ENCODE measurements around the gene TJP1.

The TJP1 gene

DNA sequence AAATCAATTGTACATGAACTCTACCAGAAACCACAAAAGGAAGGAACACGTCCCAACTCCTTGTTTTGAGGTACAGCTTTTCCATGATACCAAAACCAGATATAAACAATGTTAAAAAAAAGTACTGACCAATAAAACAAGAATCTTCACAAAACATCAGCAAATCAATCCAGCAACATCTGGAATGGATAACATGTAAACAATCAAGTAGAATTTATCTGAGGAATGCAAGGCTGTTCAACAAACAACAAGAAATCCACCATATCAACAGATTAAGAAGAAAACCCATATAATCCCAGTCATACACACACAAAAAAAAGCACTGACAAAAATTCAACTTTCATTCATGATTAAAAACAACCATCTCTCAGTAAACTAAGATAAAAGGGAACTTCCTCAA, 26.7 kb downstream of the TJP1 start:
- TF ChIP-seq ZFX (IDR thresholded peaks at IDR 0.05; ENCODE audit: borderline replicate concordance), result no peak
- TF ChIP-seq, protein P1, sequence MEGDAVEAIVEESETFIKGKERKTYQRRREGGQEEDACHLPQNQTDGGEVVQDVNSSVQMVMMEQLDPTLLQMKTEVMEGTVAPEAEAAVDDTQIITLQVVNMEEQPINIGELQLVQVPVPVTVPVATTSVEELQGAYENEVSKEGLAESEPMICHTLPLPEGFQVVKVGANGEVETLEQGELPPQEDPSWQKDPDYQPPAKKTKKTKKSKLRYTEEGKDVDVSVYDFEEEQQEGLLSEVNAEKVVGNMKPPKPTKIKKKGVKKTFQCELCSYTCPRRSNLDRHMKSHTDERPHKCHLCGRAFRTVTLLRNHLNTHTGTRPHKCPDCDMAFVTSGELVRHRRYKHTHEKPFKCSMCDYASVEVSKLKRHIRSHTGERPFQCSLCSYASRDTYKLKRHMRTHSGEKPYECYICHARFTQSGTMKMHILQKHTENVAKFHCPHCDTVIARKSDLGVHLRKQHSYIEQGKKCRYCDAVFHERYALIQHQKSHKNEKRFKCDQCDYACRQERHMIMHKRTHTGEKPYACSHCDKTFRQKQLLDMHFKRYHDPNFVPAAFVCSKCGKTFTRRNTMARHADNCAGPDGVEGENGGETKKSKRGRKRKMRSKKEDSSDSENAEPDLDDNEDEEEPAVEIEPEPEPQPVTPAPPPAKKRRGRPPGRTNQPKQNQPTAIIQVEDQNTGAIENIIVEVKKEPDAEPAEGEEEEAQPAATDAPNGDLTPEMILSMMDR (IDR thresholded peaks at IDR 0.05), result no peak
- no peak overlapping the region for H3K27ac ChIP-seq

DNA sequence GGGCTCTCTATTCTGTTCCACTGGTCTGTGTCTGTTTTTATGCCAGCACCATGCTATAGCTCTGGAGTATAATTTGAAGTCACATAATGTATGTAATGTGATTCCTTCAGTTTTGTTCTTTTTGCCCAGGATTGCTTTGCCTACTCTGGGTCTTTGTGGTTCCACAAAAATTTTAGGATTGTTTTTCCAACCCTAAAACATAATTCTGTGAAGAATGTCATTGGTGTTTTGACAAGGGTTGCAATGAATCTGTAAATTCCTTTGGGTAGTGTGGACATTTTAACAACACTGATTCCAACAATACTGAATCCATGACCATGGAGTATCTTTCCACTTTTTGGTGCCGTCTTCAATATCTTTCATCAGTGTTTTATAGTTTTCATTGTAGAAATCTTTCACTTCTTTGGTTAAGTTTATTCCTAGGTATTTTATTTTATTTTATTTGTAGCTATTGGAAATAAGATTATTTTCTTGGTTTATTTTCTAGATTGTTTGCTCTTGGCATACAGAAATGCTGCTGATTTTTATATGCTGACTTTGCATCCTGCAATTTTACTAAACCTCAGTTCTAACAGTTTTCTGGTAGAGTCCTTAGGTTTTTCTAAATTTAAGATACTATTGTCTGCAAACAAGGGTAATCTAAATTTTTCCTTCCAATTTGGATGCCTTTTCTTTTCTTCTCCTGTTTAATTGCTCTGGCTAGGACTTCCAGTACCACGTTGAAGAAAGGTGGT, 29.7 kb downstream of the TJP1 start:
- H3K27ac ChIP-seq, result no peak overlapping the region
- no peak for TF ChIP-seq ZFX (IDR thresholded peaks at IDR 0.05; ENCODE audit: borderline replicate concordance)
- TF ChIP-seq, protein P1 (IDR thresholded peaks at IDR 0.05), result no peak

DNA sequence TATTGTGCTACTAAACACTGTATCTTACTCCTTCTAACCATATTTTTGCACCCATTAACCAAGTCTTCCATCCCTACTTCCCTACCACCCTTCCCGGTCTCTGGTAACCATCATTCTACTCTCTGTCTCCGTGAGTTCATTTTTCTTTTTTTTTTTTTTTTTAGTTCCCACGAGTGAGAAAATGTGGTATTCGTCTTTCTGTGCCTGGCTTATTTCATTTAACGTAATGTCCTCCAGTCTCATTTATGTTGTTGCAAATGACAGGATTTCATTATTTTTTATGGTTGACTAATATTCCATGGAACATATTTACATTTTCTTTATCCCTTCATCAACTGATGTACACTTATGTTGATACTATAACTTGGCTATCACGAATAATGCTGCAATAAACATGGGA, 31.7 kb downstream of the TJP1 start:
- H3K27ac ChIP-seq, result no peak overlapping the region
- TF ChIP-seq, protein P1 (IDR thresholded peaks at IDR 0.05), result no peak
- no peak for TF ChIP-seq ZFX (IDR thresholded peaks at IDR 0.05; ENCODE audit: borderline replicate concordance)

DNA sequence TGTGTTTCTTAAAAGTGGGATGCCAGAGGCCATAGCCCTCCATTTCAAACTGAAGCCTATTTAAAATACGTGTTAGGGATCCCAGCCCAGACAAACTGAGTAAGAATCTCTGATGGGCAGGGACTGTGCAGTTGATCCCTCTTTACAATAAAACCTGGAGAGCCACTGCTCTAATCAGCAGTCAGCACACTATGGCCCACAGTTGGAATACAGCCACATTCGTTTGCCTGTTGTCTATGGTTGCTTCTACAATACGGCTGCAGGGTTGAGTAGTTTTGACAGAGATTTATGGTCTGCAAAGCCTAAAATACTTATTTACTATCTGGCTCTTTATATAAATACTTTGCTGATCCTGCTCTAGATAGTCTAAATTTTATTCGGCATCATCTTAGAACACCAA, 32.4 kb downstream of the TJP1 start:
- no peak overlapping the region for H3K27ac ChIP-seq
- no peak for TF ChIP-seq ZFX (IDR thresholded peaks at IDR 0.05; ENCODE audit: borderline replicate concordance)
- TF ChIP-seq, protein P1 (IDR thresholded peaks at IDR 0.05), result no peak

DNA sequence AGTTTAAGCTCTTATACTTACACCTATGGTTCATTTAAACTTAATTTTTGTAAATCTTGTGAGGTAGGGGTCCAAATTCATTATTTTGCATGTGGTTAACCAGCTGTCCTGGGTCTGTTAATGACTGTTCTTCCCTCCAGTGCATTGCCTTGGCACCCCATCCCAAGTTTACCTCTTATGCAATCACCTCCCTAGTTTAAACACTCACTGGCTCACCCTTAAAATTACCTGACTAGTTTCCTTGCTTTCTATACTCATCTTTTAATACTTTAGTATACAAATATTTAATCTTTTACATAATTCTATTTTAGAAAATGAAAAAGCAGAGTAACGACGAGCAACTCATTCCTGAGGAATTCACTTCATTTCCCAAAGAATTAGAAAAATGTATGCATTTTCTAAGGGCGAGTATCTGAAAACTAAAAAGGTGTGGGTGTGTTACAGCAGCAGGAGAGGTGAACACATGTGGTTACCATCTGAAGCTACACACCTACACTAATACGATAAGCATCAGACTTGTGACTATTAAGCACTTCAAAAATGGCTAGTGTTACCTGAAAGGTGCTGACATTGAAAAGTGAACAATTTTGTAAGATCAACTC, 33.7 kb downstream of the TJP1 start:
- TF ChIP-seq ZFX (IDR thresholded peaks at IDR 0.05; ENCODE audit: borderline replicate concordance), result no peak
- TF ChIP-seq, protein P1 (IDR thresholded peaks at IDR 0.05), result no peak
- no peak overlapping the region for H3K27ac ChIP-seq

DNA sequence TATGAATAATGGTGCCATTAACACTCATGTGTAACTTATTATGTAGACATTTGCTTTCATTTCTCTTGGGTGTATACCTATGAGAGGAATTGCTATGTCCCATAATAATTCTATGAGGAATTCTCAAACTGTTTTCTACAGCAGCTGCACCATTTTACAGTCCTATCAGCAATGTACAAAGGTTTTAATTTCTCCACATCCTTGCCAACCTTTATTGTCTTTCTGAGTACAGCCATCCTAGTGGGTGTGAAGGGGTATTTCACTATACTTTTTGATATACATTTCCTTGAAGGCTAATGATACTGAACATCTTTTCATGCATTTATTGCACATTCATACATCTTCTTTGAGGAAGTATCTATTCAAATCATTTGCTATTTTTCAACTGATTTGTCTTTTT, 34.5 kb downstream of the TJP1 start:
- no peak for TF ChIP-seq ZFX (IDR thresholded peaks at IDR 0.05; ENCODE audit: borderline replicate concordance)
- TF ChIP-seq, protein P1 (IDR thresholded peaks at IDR 0.05), result no peak

DNA sequence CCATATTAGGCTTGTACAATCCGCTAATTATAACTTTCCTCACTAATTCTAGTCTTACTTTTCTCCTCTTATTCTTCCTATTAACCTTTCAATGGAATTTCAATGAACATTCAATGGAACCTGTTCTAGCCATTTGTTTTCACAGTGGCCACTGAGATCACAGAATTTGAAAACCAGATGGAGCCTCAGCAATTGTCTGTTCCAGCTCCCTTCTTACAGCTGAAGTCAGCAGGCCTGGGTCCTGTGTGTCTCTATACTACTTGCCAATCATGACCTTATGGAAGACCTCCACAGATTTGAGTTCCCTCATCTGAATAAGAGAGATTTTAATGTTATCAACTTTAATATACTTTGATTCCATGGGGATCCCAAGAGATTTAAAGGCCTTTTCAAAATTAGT, 36.6 kb downstream of the TJP1 start:
- H3K27ac ChIP-seq, result no peak overlapping the region
- TF ChIP-seq, protein P1 (IDR thresholded peaks at IDR 0.05), result no peak
- no peak for TF ChIP-seq ZFX (IDR thresholded peaks at IDR 0.05; ENCODE audit: borderline replicate concordance)

More for the DNA sequence above, 34.5 kb downstream of the TJP1 start:
- no peak overlapping the region for H3K27ac ChIP-seq

Data from 22Rv1 (cell line).